Glutamatergic neuron (in vitro differentiated cells): ENCODE results near the gene NEK9. TPM values are rescaled to one million over a fixed set of nuclear protein-coding genes. Genes with fewer than 3 reads are reported as not detected.

Experiments used
- DNase-seq: peaks from one replicate; pipeline ENCODE4 v3.0.0; 2022
- H3K27ac Mint-ChIP-seq: one replicate; pipeline ENCODE4 v1.8.0; 2020; ENCODE audit warnings: mild to moderate bottlenecking, mixed read lengths, inconsistent platforms; ENCODE audit not compliant: unreplicated experiment
- H3K27me3 Mint-ChIP-seq: one replicate; pipeline ENCODE4 v1.8.0; 2020; ENCODE audit warnings: mild to moderate bottlenecking, moderate library complexity, mixed read lengths, inconsistent platforms; ENCODE audit not compliant: unreplicated experiment
- H3K36me3 Mint-ChIP-seq: one replicate; pipeline ENCODE4 v1.8.0; 2020; ENCODE audit warnings: mild to moderate bottlenecking, mixed read lengths, inconsistent platforms; ENCODE audit not compliant: unreplicated experiment
- H3K4me1 Mint-ChIP-seq: one replicate; pipeline ENCODE4 v1.8.0; 2020; ENCODE audit warnings: mild to moderate bottlenecking, low read depth, mixed read lengths, inconsistent platforms; ENCODE audit not compliant: unreplicated experiment
- H3K4me3 Mint-ChIP-seq: one replicate; pipeline ENCODE4 v1.8.0; 2020; ENCODE audit warnings: mild to moderate bottlenecking, mixed read lengths, inconsistent platforms; ENCODE audit not compliant: unreplicated experiment
- H3K9me3 Mint-ChIP-seq: one replicate; pipeline ENCODE4 v1.8.0; 2020; ENCODE audit warnings: mild to moderate bottlenecking, moderate library complexity, mixed read lengths, inconsistent platforms; ENCODE audit not compliant: unreplicated experiment
- total RNA-seq: library from RNA; stranded (reverse); fragmentation: NEBNext Ultra II Directional; extraction: Animal tissue kit (Norgen Biotek cat#: 25700); gene quantifications from one replicate; pipeline ENCODE4 v1.2.1, GENCODE V29; 2021; ENCODE audit not compliant: unreplicated experiment
- TF ChIP-seq, protein P1 (sequence below): fragments of 200-600 bp; sonication (generic); IDR thresholded peaks from one replicate; pipeline ENCODE4 v1.5.0; 2021; ENCODE audit not compliant: partially characterized antibody, unreplicated experiment

Gene NEK9
- total RNA-seq, 1 donor from 2014 or later, result 50.7 TPM

GRCh38 chr14:75047506-75047905 lies 79.3 kb downstream of the NEK9 start:
- Mint-ChIP-seq H3K27ac (no peak overlapping the region), H3K36me3 (no peaks in the 10 kb centered on the region), H3K9me3 (peaks cover 5% of the 10 kb centered on the region), H3K27me3 (peaks cover 4% of the 10 kb centered on the region), H3K4me1 (no peaks in the 10 kb centered on the region), H3K4me3 (no peak overlapping the region)
- TF ChIP-seq, protein P1, sequence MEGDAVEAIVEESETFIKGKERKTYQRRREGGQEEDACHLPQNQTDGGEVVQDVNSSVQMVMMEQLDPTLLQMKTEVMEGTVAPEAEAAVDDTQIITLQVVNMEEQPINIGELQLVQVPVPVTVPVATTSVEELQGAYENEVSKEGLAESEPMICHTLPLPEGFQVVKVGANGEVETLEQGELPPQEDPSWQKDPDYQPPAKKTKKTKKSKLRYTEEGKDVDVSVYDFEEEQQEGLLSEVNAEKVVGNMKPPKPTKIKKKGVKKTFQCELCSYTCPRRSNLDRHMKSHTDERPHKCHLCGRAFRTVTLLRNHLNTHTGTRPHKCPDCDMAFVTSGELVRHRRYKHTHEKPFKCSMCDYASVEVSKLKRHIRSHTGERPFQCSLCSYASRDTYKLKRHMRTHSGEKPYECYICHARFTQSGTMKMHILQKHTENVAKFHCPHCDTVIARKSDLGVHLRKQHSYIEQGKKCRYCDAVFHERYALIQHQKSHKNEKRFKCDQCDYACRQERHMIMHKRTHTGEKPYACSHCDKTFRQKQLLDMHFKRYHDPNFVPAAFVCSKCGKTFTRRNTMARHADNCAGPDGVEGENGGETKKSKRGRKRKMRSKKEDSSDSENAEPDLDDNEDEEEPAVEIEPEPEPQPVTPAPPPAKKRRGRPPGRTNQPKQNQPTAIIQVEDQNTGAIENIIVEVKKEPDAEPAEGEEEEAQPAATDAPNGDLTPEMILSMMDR, result no peak
- no peak for DNase-seq

DNA sequence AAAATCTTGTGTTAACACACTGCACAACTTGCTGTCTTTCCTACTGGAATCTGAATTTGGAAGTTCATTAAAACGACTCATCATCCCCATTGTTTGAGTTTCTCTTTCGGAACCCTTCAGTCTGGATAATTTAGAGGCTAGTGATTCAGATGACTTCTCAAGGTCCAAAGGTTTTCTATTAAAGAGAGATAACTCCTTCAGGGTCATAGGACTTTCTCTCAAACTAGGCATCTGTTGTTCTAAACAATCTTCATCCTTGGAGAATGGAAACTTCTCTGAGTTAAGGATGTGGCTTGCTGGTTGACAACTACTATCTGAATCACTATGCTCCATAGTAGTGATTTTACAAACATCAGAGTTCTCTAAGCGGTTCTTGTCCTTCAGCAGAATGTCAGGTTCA lies 79.9 kb downstream of the NEK9 start:
- H3K27me3 Mint-ChIP-seq, result peaks cover 4% of the 10 kb centered on the region
- H3K27ac Mint-ChIP-seq, result no peak overlapping the region
- peaks cover 3% of the 10 kb centered on the region for H3K4me1 Mint-ChIP-seq
- H3K36me3 Mint-ChIP-seq, result no peaks in the 10 kb centered on the region
- peaks cover 5% of the 10 kb centered on the region for H3K9me3 Mint-ChIP-seq
- TF ChIP-seq, protein P1, result no peak
- no peak for DNase-seq
- no peak overlapping the region for H3K4me3 Mint-ChIP-seq

GRCh38 chr14:75046275-75046674 lies 80.6 kb downstream of the NEK9 start:
- TF ChIP-seq, protein P1, result no peak
- Mint-ChIP-seq H3K36me3 (no peaks in the 10 kb centered on the region), H3K9me3 (peaks cover under 1% of the 10 kb centered on the region), H3K4me3 (no peak overlapping the region), H3K27me3 (peaks cover under 1% of the 10 kb centered on the region), H3K27ac (no peak overlapping the region), H3K4me1 (peaks cover 3% of the 10 kb centered on the region)
- DNase-seq, result no peak

- TF ChIP-seq, protein P1, result no peak
- no peaks in the 10 kb centered on the region for H3K27me3 Mint-ChIP-seq
- no peak overlapping the region for H3K4me3 Mint-ChIP-seq
- H3K36me3 Mint-ChIP-seq, result no peaks in the 10 kb centered on the region
- peaks cover 3% of the 10 kb centered on the region for H3K4me1 Mint-ChIP-seq
- no peak overlapping the region for H3K27ac Mint-ChIP-seq
- no peak for DNase-seq
- no peaks in the 10 kb centered on the region for H3K9me3 Mint-ChIP-seq
These were observed 82.1 kb downstream of the NEK9 start for GRCh38 chr14:75044752-75045151.

DNA sequence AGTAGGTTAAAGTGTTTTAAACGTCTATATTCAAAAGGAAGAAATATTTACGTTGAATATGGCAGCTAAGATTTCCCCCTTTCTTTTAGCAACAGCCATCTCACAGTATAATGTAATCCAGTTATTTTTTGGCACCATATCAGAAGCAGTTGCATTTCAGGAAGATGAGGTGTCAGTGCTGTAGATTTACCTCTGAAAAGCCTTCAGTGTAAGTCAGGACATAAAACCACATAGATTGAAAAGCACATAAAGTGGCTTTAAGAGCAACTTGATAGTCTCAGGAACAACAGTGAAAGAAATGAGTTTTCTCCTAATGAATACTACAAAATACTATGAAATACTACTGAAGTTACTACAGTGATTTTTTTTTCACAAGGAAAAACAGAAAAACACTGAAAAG lies 82.5 kb downstream of the NEK9 start:
- H3K36me3 Mint-ChIP-seq, result no peaks in the 10 kb centered on the region
- H3K4me3 Mint-ChIP-seq, result no peak overlapping the region
- H3K9me3 Mint-ChIP-seq, result no peaks in the 10 kb centered on the region
- H3K27me3 Mint-ChIP-seq, result no peaks in the 10 kb centered on the region
- H3K27ac Mint-ChIP-seq, result no peak overlapping the region
- H3K4me1 Mint-ChIP-seq, result peaks cover 3% of the 10 kb centered on the region
- DNase-seq, result no peak
- TF ChIP-seq, protein P1, result no peak
